HCT116 (cell line): ENCODE data around the gene KPNB1. TPM values are rescaled to one million over a fixed set of nuclear protein-coding genes. Genes with fewer than 3 reads are reported as not detected.

Source experiments
- ATAC-seq: fragments of 200-7000 bp; cut with Tn5 transposase; 2 replicates; pipeline ENCODE4 v1.9.1; 2020; ENCODE audit warnings: mild to moderate bottlenecking, moderate library complexity
- BruUV-seq: library from RNA; stranded (reverse); fragments of 400-500 nt; replicated peaks from 2 replicates; lab custom pipeline; 2021; lab: Mats Ljungman, UMichigan
- CTCF ChIA-PET: fragments of 300-600 bp; sonication (Branson Sonifier 250); formaldehyde crosslinking; loops from one replicate; lab custom pipeline; 2021; ENCODE audit warnings: antibody characterized with exemption; lab: Charles Lee
- POLR2A ChIA-PET: fragments of 300-600, 350-600 bp; sonication (Branson Sonifier 250); formaldehyde crosslinking; loops from one replicate; lab custom pipeline; 2021; ENCODE audit warnings: antibody characterized with exemption; lab: Charles Lee
- RAD21 ChIA-PET, 2 experiments: fragments of 300-600 bp; sonication (Branson Sonifier 250); formaldehyde crosslinking; loops; one replicate each; lab custom pipeline; 2023; ENCODE audit warnings: low total read pairs in 2 of 2; ENCODE audit not compliant: uncharacterized antibody in 2 of 2, unreplicated experiment in 2 of 2, low non-redundant PET in 1 of 2; lab: Charles Lee
- DNase-seq: peaks from one replicate; pipeline ENCODE4 v3.0.0-alpha.2; 2010; ENCODE audit warnings: low read depth, low spot score
- H2AFZ ChIP-seq: fragments of 200-600 bp; shearing (Covaris generic), sonication (generic); 2 replicates; pipeline ENCODE4 v1.6.1; 2017; ENCODE audit warnings: low read depth, mixed run types, mixed read lengths, antibody characterized with exemption, low read length; ENCODE audit not compliant: poor library complexity, severe bottlenecking
- H3K27ac ChIP-seq: 2 replicates; pipeline ENCODE4 v1.5.1; 2012; ENCODE audit warnings: low read depth, low read length
- H3K27me3 ChIP-seq: fragments of 200-600 bp; sonication (generic); 2 replicates; pipeline ENCODE4 v1.6.1; 2016; ENCODE audit warnings: mixed run types, low read length, mixed read lengths; ENCODE audit not compliant: insufficient read depth
- H3K36me3 ChIP-seq, 2 experiments: fragments of 200-500 bp in 1 of 2; fragments of 200-600 bp in 1 of 2; sonication (Bioruptor generic) in 1 of 2; sonication (generic) in 1 of 2; 2 replicates each; pipeline versions ENCODE4 v1.5.1 to v1.6.1; 2014 to 2016; ENCODE audit warnings: low read length in 2 of 2, inconsistent platforms in 1 of 2, mixed read lengths in 1 of 2, mixed run types in 1 of 2; ENCODE audit not compliant: insufficient read depth in 2 of 2, control insufficient read depth in 1 of 2
- H3K4me1 ChIP-seq, 2 experiments: fragments of 200-600 bp in 1 of 2; sonication (generic) in 1 of 2; 2 replicates each; pipeline versions ENCODE4 v1.5.1 to v1.6.1; 2012 to 2017; ENCODE audit warnings: low read length in 2 of 2, inconsistent platforms in 1 of 2, mild to moderate bottlenecking in 1 of 2, mixed read lengths in 1 of 2, mixed run types in 1 of 2, moderate library complexity in 1 of 2; ENCODE audit not compliant: insufficient read depth in 2 of 2, control insufficient read depth in 1 of 2
- H3K4me2 ChIP-seq: fragments of 200-600 bp; sonication (generic); 2 replicates; pipeline ENCODE4 v1.6.1; 2017; ENCODE audit warnings: mixed run types, low read length, mixed read lengths
- H3K4me3 ChIP-seq, 2 experiments: fragments of 200-600 bp in 1 of 2; sonication (generic) in 1 of 2; replicated peaks in 1 of 2; 2 replicates each; pipeline ENCODE4 v1.5.1; 2011 to 2016; ENCODE audit warnings: low read length in 2 of 2, control low read depth in 1 of 2, low read depth in 1 of 2, mild to moderate bottlenecking in 1 of 2, mixed read lengths in 1 of 2, mixed run types in 1 of 2
- H3K79me2 ChIP-seq: fragments of 200-600 bp; sonication (generic); 2 replicates; pipeline ENCODE4 v1.6.1; 2017; ENCODE audit warnings: mild to moderate bottlenecking, mixed run types, low read length, moderate library complexity, mixed read lengths; ENCODE audit not compliant: insufficient read depth
- H3K9ac ChIP-seq: fragments of 200-600 bp; sonication (generic); 2 replicates; pipeline ENCODE4 v1.6.1; 2016; ENCODE audit warnings: low read length, mixed read lengths
- H3K9me2 ChIP-seq: fragments of 200-600 bp; sonication (generic), shearing (Covaris generic); 2 replicates; pipeline ENCODE4 v1.6.1; 2017; ENCODE audit warnings: mixed run types, mild to moderate bottlenecking, moderate library complexity; ENCODE audit not compliant: insufficient read depth
- H3K9me3 ChIP-seq, 2 experiments: fragments of 200-500 bp in 1 of 2; fragments of 200-600 bp in 1 of 2; sonication (Bioruptor generic) in 1 of 2; sonication (generic) in 1 of 2; 2 replicates each; pipeline ENCODE4 v1.6.1; 2014 to 2017; ENCODE audit warnings: low read length in 2 of 2, mixed read lengths in 2 of 2, inconsistent platforms in 1 of 2, low read depth in 1 of 2, mild to moderate bottlenecking in 1 of 2, mixed run types in 1 of 2, moderate library complexity in 1 of 2; ENCODE audit not compliant: control insufficient read depth in 1 of 2, insufficient read depth in 1 of 2
- H4K20me1 ChIP-seq: fragments of 200-600 bp; sonication (generic), shearing (Covaris generic); 2 replicates; pipeline ENCODE4 v1.6.1; 2017; ENCODE audit warnings: mixed run types, mild to moderate bottlenecking, moderate library complexity; ENCODE audit not compliant: insufficient read depth
- ELF1 ChIP-seq: IDR thresholded peaks from 2 replicates; pipeline ENCODE4 v1.6.1; 2012; ENCODE audit warnings: low read depth, borderline replicate concordance
- TCF7L2 ChIP-seq: IDR thresholded peaks from 2 replicates; pipeline ENCODE4 v1.7.0; 2011; ENCODE audit warnings: borderline replicate concordance, inconsistent platforms; ENCODE audit not compliant: insufficient read depth, insufficient read length; ENCODE audit errors: extremely low read depth
- intact Hi-C: fragments of 100-400 bp; cut with micrococcal nuclease; formaldehyde crosslinking; loops from 2 replicates; pipeline ENCODE4 v1.10.0; 2022
- total RNA-seq: library from RNA; stranded (reverse); gene quantifications from one replicate; pipeline ENCODE4 v1.2.1, GENCODE V29; 2021; ENCODE audit not compliant: unreplicated experiment
- TF ChIP-seq, protein P1 (sequence below), 3 experiments: fragments of 200-600 bp in 1 of 3; sonication (generic) in 1 of 3; IDR thresholded peaks in 2 of 3; conservative IDR thresholded peaks in 1 of 3; 2 replicates each; pipeline ENCODE4 v1.5.1; 2012 to 2017; ENCODE audit warnings: low read depth in 2 of 3, low read length in 2 of 3, antibody characterized with exemption in 1 of 3, borderline replicate concordance in 1 of 3, control low read depth in 1 of 3, mild to moderate bottlenecking in 1 of 3, mixed read lengths in 1 of 3, mixed run types in 1 of 3, moderate library complexity in 1 of 3; ENCODE audit not compliant: insufficient read depth in 1 of 3

The KPNB1 gene
- total RNA-seq, 1 experiment from 2014 or later, result 526 TPM

DNA sequence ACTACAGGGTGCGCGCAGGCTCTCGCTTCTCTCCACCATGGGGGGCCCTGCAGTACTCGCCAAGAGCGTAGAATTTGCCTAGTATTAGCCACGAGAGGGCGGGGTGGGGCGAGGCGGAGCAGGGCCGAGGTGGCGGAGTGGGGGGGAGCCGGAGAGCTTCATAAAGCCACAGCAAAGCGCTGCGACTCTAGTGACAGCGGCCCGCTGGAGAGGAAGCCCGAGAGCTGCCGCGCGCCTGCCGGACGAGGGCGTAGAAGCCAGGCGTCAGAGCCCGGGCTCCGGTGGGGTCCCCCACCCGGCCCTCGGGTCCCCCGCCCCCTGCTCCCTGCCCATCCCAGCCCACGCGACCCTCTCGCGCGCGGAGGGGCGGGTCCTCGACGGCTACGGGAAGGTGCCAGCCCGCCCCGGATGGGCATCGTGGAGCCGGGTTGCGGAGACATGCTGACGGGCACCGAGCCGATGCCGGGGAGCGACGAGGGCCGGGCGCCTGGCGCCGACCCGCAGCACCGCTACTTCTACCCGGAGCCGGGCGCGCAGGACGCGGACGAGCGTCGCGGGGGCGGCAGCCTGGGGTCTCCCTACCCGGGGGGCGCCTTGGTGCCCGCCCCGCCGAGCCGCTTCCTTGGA lies 83.4 kb downstream of the KPNB1 start, which contains the start of gene TBX21:
Gene TBX21, plus strand, starts transcription at position 190 of the 627 bp plus-strand sequence. Its CDS starts 219 bp downstream, at position 409.
- Histone ChIP-seq H3K36me3 (no peaks in the 10 kb centered on the region), H3K9ac (no peak within 1 kb of the TSS), H3K27me3 (peaks cover 6% of the 10 kb centered on the region; the same call in 1 of the 2 replicates), H3K9me3 (no peaks in the 10 kb centered on the region), H3K4me2 (peak within 1 kb of the TSS; percentile 64), H3K79me2 (no peaks in the 10 kb centered on the region), H4K20me1 (no peaks in the 10 kb centered on the region), H3K27ac (no peak within 1 kb of the TSS), H3K9me2 (no peaks in the 10 kb centered on the region), H3K4me1 (peaks cover 0 to 9% of the 10 kb centered on the region in 2 experiments; a peak in 2 of 4 replicates), H3K4me3 (peak within 1 kb of the TSS in 1 of 2 experiments; percentile 19; a peak in 1 of 4 replicates), H2AFZ (peak within 1 kb of the TSS; percentile 61)
- TF ChIP-seq ELF1, result no peak
- no peak for TF ChIP-seq TCF7L2
- TF ChIP-seq, protein P1, sequence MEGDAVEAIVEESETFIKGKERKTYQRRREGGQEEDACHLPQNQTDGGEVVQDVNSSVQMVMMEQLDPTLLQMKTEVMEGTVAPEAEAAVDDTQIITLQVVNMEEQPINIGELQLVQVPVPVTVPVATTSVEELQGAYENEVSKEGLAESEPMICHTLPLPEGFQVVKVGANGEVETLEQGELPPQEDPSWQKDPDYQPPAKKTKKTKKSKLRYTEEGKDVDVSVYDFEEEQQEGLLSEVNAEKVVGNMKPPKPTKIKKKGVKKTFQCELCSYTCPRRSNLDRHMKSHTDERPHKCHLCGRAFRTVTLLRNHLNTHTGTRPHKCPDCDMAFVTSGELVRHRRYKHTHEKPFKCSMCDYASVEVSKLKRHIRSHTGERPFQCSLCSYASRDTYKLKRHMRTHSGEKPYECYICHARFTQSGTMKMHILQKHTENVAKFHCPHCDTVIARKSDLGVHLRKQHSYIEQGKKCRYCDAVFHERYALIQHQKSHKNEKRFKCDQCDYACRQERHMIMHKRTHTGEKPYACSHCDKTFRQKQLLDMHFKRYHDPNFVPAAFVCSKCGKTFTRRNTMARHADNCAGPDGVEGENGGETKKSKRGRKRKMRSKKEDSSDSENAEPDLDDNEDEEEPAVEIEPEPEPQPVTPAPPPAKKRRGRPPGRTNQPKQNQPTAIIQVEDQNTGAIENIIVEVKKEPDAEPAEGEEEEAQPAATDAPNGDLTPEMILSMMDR (IDR thresholded peaks at IDR 0.05 in 2 of 3, conservative IDR thresholded peaks at IDR 0.05 in 1 of 3; ENCODE audit: borderline replicate concordance in 1 of 3, insufficient read depth in 1 of 3, low read depth in 2 of 3, low read length in 2 of 3), result peak; percentile 41 to 49 (median 49); a peak in 4 of 6 replicates
- intact Hi-C loops, result loop anchor here (5.0 kb wide), 1 partner anchor 69 kb away; no protein-coding TSS in a partner anchor
- ChIA-PET POLR2A (no interaction called here), CTCF (interaction anchor here (0.6 kb wide), 1 partner anchor 8 kb away, joined by 3 read pairs; no protein-coding TSS in a partner anchor), RAD21 (no interaction called here)
- DNase-seq (peak; percentile 44), ATAC-seq (peak; percentile 97)
- no TSS peak for BruUV-seq
